Measurements from ENCODE around the gene KSR1. TPM values are rescaled to one million over a fixed set of nuclear protein-coding genes. Genes with fewer than 3 reads are reported as not detected.
"Not testable (repeated sequence)": the region's sequence is repeated elsewhere in the genome, so short reads cannot be mapped to it uniquely, and the experiment has no call there.

The KSR1 gene
- total RNA-seq, 2 experiments from 2014 or later = 57.0 to 60.2 TPM

DNA sequence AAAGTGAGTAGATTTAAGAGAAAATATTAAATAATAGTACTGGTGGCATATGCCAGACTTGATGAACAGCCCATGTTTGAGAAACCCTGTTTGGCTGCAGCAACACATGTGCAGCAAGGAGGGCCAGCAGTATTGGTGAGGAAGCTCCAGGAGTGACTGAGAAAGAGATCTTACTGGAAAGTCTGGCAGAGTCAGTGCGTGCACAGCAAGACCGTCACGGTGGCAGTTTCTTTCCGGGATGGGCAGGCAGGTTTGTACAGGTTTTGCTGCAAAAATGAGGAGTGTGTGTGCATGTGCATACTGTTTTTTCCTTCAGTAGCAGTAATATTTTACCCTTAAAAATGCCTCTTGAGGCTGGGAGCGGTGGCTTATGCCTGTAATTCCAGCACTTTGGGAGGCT is 41.4 kb downstream of the KSR1 start:
- Mint-ChIP-seq H3K9me3 (peaks cover 2% of the 10 kb centered on the region), H3K27ac (no peak overlapping the region), H3K4me3 (no peak overlapping the region), H3K36me3 (peaks cover 42% of the 10 kb centered on the region), H3K4me1 (peaks cover 4% of the 10 kb centered on the region), H3K27me3 (no peaks in the 10 kb centered on the region)
- POLR2A ChIA-PET = interaction anchor here (0.7 kb wide), 1 partner anchor 210 kb away, joined by 3 read pairs; no protein-coding TSS in a partner anchor
- DNase-seq = no peak
- ATAC-seq (ENCODE audit: low read depth) = no peak

DNA sequence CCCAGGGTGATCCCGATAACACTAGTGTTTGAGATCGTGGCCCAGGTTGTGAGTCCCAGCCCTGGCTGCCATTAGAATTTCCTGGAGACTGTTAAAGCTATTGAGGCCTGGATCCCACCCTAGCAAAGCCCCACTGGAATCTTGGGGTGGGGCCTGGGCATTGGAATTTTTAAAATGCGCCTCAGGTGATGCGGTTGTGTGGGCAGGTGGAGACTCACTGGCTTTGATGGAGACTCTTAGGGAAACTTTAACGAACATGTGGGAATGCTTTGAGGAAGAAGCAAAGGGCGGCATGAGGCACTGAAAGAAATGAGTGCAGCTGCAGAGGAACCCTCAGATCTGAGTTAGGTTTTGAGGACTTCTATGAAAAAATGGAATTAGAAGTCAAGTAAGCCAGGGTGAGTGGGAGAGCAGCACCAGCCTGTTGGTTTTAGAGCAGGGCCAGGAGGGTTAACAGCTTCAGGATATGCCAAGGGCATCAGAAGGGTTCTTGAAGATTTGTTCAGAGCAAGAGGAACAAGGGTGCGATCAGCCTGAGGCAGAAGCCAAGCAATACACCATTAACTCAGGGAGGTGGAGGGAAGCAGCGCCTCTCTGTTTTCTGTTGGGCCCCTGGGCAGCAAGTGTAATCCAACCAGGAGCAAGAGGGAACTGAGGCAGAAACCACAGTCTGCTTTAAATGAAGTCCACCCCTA is 42.5 kb downstream of the KSR1 start:
- POLR2A ChIA-PET = no interaction called here
- Mint-ChIP-seq H3K27ac (no peak overlapping the region), H3K9me3 (peaks cover 2% of the 10 kb centered on the region), H3K4me1 (peaks cover 5% of the 10 kb centered on the region), H3K36me3 (peaks cover 47% of the 10 kb centered on the region), H3K27me3 (no peaks in the 10 kb centered on the region), H3K4me3 (no peak overlapping the region)
- ATAC-seq (ENCODE audit: low read depth) (no peak), DNase-seq (no peak)

DNA sequence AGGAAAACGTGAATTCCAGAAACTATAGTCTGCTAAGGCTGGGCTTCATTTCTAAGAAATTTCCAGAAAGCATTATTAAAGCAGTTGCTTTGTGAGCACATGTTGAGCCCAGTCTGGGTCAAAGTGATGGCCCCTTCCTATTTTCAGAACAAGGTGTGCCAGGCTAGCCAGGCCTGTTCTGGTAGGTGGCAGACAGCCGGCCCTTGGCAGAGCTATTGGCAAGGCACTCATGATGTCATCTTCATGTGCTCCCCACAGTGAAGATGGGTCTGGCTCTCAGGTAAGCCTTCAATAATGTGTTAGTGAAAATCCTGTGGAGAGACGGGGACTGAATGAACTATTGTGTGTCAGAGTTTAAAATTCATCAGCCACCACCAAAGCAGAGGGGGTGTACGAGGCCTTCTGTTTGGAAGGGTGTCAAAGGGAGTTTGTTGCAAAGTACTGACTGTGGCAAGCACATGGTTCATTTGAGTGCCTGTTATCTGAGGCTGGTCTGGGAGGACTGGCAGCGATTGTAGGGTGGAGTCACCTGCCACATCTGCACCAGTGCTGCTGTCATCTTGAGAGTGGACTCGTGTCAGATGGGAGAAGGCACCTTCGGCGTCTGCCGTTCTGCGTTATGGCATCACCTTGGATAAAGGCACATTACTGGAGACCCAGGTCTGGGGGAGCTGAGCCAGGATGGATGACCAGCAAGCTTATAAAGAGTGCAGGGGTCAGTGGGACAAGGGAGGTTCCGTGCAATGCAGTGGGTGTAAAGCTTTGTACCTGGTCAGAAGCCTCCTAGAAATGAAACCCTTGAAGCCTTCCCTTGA is 43.4 kb downstream of the KSR1 start:
- Mint-ChIP-seq H3K4me1 (peaks cover 7% of the 10 kb centered on the region), H3K4me3 (no peak overlapping the region), H3K27me3 (no peaks in the 10 kb centered on the region), H3K27ac (no peak overlapping the region), H3K36me3 (peaks cover 47% of the 10 kb centered on the region), H3K9me3 (peaks cover 2% of the 10 kb centered on the region)
- POLR2A ChIA-PET = no interaction called here
- DNase-seq (no peak), ATAC-seq (ENCODE audit: low read depth) (no peak)

DNA sequence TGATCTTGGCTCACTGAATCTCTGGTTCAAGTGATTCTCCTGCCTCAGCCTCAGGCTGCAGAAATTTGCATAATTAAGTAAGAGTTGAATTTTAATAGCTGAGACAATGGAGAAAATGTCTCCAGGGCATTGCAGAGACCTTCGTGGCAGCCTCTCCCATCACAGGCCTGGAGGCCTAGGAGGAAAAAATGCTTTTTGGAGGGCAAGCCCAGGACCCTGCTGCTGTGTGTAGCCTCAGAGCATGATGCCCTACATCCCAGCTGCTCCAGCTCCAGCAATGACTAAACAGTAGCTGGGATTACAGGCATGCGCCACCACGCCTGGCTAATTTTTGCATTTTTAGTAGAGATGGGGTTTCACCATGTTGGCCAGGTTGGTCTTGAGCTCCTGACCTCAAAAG is 45.1 kb downstream of the KSR1 start:
- Mint-ChIP-seq H3K36me3 (peaks cover 47% of the 10 kb centered on the region), H3K4me1 (peaks cover 13% of the 10 kb centered on the region)
- DNase-seq; H3K4me3 Mint-ChIP-seq; ATAC-seq (ENCODE audit: low read depth); H3K27me3 Mint-ChIP-seq; H3K27ac Mint-ChIP-seq; H3K9me3 Mint-ChIP-seq: not testable (repeated sequence)
- POLR2A ChIA-PET = interaction anchor here (1.2 kb wide), 1 partner anchor 21 kb away, joined by 4 read pairs; no protein-coding TSS in a partner anchor

DNA sequence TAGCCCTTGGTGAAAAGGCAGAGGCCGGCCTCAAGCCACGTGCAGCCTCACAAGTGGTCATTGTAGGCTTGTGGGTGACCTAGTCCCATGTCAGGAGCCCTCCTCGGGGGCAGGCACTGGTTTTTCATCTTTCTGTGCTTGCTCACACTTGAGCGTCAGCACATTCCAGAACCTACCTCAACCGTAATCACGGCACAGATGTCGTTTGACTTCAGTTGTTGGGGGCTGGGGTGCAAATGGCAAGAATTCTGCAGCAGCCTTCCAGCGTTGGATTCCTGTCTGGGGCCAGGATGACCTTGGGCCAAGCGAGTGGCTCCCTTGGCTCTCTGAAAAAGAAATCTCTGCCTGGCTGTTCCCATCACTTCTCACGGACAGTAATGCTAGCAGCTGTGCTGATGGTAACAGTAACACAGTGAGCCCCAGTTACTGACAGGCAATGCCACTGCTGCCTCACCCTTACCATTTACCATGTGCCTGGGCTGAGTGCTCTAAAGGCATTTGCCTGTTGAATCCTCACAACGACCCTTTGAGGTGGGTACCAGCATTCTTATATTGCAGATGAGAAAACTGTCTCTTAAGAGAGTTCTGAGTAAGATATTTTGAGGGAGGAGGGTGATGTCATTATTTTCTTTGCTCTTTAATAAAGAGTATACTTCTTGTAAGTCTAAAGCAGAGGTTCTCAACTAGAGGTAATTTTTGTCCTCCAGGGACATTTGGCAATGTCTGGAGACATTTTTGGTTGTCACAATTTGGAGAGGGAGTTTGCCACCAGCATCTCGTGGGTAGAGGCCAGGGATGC is 46.5 kb downstream of the KSR1 start:
- Mint-ChIP-seq H3K36me3 (peaks cover 39% of the 10 kb centered on the region), H3K4me1 (peaks cover 19% of the 10 kb centered on the region), H3K4me3 (no peak overlapping the region), H3K27ac (no peak overlapping the region), H3K27me3 (no peaks in the 10 kb centered on the region), H3K9me3 (peaks cover 2% of the 10 kb centered on the region)
- POLR2A ChIA-PET = no interaction called here
- ATAC-seq (ENCODE audit: low read depth) (no peak), DNase-seq (no peak)

DNA sequence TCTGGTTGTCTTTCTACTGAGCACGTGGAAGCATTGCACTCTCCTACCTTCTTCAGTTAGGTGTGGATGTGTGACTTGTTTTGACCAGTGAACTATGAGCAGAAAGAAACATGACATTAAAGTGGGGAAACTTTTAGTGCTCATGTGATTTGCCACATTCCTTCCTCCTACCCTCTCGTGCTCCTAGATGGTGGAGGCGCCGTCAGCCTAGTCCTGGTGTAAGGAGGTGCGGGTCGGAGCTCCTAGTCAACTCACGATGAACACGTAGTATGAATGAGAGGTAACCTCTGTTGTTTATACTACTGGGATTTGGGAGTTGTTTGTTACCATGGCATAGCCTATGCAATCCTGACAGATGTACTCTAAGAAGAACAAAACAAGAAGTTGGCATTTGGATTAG is 47.4 kb downstream of the KSR1 start:
- POLR2A ChIA-PET = no interaction called here
- H3K27me3 Mint-ChIP-seq = no peaks in the 10 kb centered on the region
- ATAC-seq (ENCODE audit: low read depth) = no peak
- H3K4me3 Mint-ChIP-seq = no peak overlapping the region
- H3K36me3 Mint-ChIP-seq = peaks cover 33% of the 10 kb centered on the region
- H3K27ac Mint-ChIP-seq = no peak overlapping the region
- H3K4me1 Mint-ChIP-seq = peaks cover 22% of the 10 kb centered on the region
- DNase-seq = no peak
- H3K9me3 Mint-ChIP-seq = peaks cover 2% of the 10 kb centered on the region

DNA sequence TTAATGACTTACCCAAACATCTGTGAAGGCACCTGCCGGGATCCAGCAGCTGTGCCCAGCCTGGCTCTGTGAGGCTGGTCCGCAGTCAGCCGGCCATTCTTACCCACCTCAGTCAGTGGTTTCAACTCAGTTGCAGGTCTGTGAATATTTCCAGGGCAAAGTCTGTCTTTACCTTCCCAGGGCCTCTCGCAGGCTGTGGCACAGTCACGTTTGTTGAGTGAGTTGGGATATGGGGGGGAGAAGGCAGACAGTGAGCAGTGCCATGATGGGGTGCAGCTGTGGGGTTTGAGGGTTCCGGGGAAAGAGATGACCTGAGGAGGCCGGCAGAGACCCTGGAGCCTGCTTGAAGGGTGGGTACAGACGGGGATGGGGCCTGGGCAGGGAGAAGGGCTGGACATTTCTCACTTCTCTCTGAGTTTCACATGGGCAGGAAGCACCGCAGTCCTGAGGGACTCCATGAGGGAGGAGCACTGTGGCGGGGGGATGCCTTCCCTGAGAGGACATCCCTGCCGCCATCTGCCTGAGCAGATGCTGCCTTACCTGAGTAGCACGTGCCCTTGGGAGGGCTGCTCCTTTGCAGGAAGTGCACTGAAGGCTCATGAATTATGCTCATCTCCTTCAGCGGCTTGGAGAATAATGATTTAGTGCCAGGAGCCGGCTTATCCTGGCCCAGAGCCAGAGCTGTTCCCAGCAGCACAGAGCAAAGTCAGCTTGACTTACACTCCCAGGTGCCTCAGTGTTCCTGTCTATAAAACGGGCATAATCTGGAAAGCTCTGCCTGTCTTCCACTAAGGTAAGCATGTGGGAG is 48.1 kb downstream of the KSR1 start:
- no peak overlapping the region for H3K27ac Mint-ChIP-seq
- POLR2A ChIA-PET = no interaction called here
- peaks cover 2% of the 10 kb centered on the region for H3K9me3 Mint-ChIP-seq
- ATAC-seq (ENCODE audit: low read depth) = no peak
- no peaks in the 10 kb centered on the region for H3K27me3 Mint-ChIP-seq
- H3K36me3 Mint-ChIP-seq = peaks cover 27% of the 10 kb centered on the region
- no peak overlapping the region for H3K4me3 Mint-ChIP-seq
- peaks cover 22% of the 10 kb centered on the region for H3K4me1 Mint-ChIP-seq
- DNase-seq = no peak

DNA sequence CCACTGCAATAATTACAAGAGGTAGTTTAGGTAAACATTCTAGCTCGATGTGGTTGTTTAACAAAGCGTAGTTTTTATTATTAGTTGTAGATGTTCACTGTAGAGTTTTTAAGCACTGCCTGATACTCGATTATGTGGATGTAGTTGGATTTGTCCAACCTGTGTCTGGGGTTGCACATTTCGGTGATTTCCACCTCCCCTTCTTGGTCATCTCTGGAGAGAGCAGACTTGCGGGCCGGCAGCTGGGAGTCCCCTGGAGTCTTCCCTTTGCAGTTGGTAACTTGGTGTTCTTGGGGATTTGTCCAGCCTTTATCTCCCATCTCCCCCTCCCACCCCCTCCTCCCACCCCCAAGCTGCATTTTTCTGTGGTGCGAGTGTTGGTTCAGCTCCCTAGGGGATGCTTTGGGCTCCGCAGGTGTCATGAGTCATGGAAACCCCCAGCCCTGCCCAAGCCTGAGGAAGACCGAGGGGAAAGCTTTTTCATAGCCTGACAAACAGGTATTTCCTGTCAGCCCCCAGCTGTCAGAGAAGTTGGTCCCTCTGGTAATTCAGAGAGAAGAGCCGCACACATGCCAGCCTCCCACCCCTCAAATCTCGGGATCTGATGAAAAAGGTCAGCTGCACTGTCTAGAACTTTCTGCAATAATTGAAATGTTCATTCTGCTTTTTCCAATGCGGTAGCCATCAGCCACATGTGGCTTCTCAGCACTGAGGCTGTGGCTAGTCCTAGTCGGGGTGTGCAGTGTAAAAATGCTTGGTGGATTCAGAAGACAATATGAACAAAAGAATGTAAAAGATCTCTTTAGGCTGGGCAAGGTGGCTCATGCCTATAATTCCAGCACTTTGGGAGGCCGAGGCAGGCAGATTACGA is 50.3 kb downstream of the KSR1 start:
- no peaks in the 10 kb centered on the region for H3K27me3 Mint-ChIP-seq
- H3K36me3 Mint-ChIP-seq = peaks cover 11% of the 10 kb centered on the region
- POLR2A ChIA-PET = no interaction called here
- peak overlapping the region; percentile 37 for H3K27ac Mint-ChIP-seq
- ATAC-seq (ENCODE audit: low read depth) (peak; percentile 35), DNase-seq (no peak)
- peaks cover 34% of the 10 kb centered on the region for H3K4me1 Mint-ChIP-seq
- H3K9me3 Mint-ChIP-seq = no peaks in the 10 kb centered on the region
- H3K4me3 Mint-ChIP-seq = peak overlapping the region; percentile 12

DNA sequence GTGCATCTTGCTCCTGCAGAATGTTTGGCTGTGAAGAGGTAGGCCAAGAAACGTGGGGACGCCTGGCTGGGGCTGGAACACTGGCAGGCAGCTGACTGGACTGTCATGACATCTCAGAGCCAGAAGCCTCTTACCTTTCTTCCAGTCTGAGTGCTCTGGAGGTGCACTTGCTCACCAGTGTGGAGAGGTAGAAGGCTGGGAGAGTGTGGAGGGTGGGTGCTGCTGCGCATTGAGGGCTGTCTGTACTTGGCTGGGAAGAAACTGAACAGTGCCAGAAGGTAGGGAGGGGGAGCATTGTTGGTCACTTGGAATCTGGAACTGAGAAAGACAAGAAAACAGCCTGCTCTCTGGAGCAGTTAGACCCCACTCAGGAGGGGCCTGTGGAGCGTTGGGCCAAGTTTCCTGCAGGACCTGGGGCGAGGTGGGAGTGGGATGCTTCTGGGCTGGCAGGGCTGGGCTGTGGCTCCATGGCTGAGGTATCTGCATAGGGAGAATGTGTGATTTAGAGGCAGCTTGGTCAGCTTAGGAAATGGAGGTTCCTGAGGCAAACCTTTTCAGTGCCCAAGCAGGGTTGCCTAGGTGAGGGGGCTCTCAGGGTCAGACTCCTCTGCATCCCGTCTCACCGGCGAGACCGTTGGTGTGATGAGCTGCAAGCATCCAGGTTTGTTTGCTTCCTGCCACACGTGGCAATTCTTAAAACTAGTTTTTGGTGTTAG is 55.1 kb downstream of the KSR1 start:
- Mint-ChIP-seq H3K27ac (peak overlapping the region; percentile 66), H3K4me3 (no peak overlapping the region), H3K9me3 (no peaks in the 10 kb centered on the region), H3K36me3 (no peaks in the 10 kb centered on the region), H3K27me3 (no peaks in the 10 kb centered on the region), H3K4me1 (peaks cover 23% of the 10 kb centered on the region)
- POLR2A ChIA-PET = interaction anchor here (0.6 kb wide), 1 partner anchor 199 kb away, joined by 4 read pairs; no protein-coding TSS in a partner anchor
- ATAC-seq (ENCODE audit: low read depth) (no peak), DNase-seq (no peak)

DNA sequence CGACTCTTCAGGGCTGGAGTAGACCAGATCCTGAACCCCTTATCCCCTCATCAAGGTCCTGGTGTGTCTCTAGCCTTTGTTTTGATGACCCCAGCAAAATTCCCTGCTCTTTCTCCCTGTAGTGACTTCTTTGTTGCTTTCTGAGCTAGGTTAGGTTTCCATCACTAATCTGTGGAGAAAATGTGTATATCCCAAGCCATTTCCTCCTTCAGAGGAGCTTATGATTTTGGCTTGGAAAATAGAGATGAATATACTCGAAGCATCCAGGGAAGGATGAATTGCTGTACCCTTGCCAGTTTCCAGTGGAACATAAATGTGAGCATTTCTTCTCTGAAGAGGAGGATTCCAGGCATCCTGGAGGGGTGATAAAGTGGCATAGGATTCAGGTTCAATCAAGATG is 55.8 kb downstream of the KSR1 start:
- Mint-ChIP-seq H3K27ac (no peak overlapping the region), H3K4me3 (no peak overlapping the region), H3K27me3 (no peaks in the 10 kb centered on the region), H3K36me3 (no peaks in the 10 kb centered on the region), H3K4me1 (peaks cover 20% of the 10 kb centered on the region), H3K9me3 (no peaks in the 10 kb centered on the region)
- DNase-seq (no peak), ATAC-seq (ENCODE audit: low read depth) (no peak)
- POLR2A ChIA-PET = interaction anchor here (0.5 to 0.6 kb wide), 2 partner anchors 175 to 199 kb away, joined by 3 to 4 read pairs; no protein-coding TSS in a partner anchor

DNA sequence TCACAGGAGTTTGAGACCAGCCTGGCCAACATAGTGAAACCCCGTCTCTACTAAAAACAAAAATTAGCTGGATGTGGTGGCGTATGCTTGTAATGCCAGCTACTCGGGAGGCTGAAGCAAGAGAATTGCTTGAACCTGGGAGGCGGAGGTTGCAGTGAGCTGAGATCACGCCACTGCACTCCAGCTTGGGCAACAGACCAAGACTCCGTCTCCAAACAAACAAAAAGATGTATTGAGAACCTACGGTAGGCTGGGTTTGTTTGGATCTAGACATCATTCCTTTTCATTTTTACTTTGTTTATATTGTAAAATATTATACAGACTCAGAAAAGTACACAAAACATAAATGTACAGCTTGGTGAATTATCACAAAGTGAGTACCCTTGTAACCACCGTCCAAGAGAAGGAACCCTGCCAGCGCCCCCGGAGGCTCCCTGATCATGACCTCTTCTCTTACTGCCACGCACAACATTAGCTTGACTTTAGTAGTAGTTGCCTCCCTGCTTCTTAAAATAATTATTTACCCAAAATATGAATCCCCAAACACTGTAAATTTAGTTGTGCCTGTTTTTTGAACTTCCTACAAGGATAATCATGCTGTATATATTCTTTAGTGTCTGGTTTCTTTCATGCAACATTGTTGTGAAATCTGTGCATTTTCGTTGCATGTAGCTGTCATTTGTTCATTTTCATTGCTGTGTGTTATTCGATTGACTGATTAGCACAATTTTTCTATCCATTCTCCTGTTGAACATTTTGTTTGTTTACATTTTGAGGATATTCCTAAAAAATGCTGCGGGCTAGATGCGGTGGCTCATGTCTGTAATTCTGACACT is 56.5 kb downstream of the KSR1 start:
- Mint-ChIP-seq H3K36me3 (no peaks in the 10 kb centered on the region), H3K9me3 (no peaks in the 10 kb centered on the region), H3K27ac (no peak overlapping the region), H3K27me3 (no peaks in the 10 kb centered on the region), H3K4me1 (peaks cover 21% of the 10 kb centered on the region), H3K4me3 (no peak overlapping the region)
- no peak for DNase-seq
- no peak for ATAC-seq (ENCODE audit: low read depth)
- POLR2A ChIA-PET = interaction anchor here (0.5 kb wide), 1 partner anchor 176 kb away, joined by 3 read pairs; no protein-coding TSS in a partner anchor

Measured in activated naive CD8-positive, alpha-beta T cell treated with anti-CD3 and anti-CD28 coated beads, Interleukin-2, amount 10 ng/mL, durations not matched to agents 7 days and 5 days (primary cell).